ENCODE results near the gene DAPK1.

DAPK1 gene

DNA sequence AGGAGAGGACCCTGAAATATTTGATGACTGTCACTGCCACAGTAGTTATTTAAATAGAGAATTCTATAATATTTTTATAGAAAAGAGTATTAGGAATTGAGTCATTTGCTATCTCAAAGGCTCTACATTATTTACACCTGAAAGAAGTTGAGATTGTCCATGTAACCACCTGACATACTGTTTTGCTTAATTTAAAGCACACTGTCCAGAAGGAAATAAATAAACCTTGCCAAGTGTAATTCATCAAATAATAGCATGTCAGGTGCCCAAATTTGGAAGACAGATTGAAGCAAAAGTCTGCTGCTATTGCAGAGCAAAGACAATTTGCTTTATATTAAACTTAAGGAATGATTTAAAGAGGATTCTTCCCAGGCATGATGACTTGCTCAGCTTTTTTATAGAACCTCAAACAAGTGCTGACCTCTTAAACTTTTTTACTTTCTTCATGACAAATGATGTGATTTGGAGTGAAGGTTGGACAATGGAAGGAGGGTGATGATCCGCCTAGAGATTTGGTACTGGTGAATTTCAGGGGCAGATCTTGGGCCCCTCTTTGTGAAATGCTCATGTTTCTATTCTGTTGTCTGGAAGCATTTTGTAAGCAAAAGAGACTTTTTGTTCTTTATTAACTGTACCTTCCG, 65.0 kb downstream of the DAPK1 start:
- Histone ChIP-seq H3K36me3 (no peaks in the 10 kb centered on the region), H3K27ac (no peak overlapping the region), H3K27me3 (no peaks in the 10 kb centered on the region), H3K9ac (no peak overlapping the region), H3K4me1 (peaks cover 4% of the 10 kb centered on the region; the same call in 1 of the 2 replicates), H3K4me2 (no peak overlapping the region), H4K20me1 (no peaks in the 10 kb centered on the region), H3K4me3 (no peak overlapping the region), H3K9me3 (no peaks in the 10 kb centered on the region)
- no peak for TF ChIP-seq Cebpa-rat (IDR thresholded peaks at IDR 0.05)

DNA sequence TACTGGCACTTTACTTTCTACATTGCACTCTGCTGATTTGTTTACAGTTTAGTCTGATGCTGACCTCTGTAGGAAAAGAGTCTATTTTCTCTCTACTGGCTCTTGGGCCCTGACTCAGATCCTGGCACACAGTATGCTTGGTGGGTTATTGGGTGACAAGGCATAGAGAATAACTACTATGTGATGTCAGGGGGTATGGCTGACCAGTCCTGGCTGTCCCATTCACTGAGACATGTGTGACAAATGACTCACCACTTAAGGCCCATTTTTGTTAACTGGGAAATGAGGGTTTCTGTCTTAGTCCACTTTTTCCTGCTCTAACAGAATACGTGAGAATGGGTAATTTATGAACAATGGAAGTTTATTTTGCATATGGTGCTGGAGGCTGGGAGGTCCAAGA, 66.4 kb downstream of the DAPK1 start:
- Histone ChIP-seq H3K9me3 (no peaks in the 10 kb centered on the region), H4K20me1 (no peaks in the 10 kb centered on the region), H3K4me1 (no peaks in the 10 kb centered on the region), H3K4me2 (no peak overlapping the region), H3K9ac (no peak overlapping the region), H3K36me3 (no peaks in the 10 kb centered on the region), H3K27ac (no peak overlapping the region), H3K4me3 (no peak overlapping the region), H3K27me3 (no peaks in the 10 kb centered on the region)
- TF ChIP-seq Cebpa-rat (IDR thresholded peaks at IDR 0.05), result no peak

DNA sequence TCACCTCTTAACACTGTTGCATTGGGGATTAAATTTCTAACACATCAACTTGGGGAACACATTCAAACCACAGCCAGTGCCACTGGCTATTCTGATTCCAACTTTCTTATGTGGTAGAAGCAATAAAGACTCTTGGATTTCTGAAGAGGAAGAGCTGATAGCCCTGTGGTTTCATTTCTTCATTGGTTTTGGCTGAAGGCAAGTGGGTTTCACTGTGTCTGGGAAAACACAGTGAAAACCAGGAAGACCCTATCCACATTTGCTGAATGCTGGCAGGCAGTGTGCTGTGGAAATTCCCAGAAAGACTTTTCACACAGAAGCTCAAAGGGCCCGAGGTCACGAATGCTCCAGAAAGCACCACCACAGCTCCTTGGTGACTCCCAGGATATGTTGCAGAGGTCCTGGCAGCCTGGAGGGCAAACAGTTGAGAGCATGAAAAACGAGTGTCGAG, 67.1 kb downstream of the DAPK1 start:
- Histone ChIP-seq H3K4me3 (no peak overlapping the region), H3K36me3 (no peaks in the 10 kb centered on the region), H3K27me3 (no peaks in the 10 kb centered on the region), H3K4me2 (no peak overlapping the region), H3K27ac (no peak overlapping the region), H3K9me3 (no peaks in the 10 kb centered on the region), H3K4me1 (0 out of 2 replicates have a peak, but pooled peaks cover 4% of the 10 kb centered on the region), H4K20me1 (no peaks in the 10 kb centered on the region), H3K9ac (no peak overlapping the region)
- no peak for TF ChIP-seq Cebpa-rat (IDR thresholded peaks at IDR 0.05)

DNA sequence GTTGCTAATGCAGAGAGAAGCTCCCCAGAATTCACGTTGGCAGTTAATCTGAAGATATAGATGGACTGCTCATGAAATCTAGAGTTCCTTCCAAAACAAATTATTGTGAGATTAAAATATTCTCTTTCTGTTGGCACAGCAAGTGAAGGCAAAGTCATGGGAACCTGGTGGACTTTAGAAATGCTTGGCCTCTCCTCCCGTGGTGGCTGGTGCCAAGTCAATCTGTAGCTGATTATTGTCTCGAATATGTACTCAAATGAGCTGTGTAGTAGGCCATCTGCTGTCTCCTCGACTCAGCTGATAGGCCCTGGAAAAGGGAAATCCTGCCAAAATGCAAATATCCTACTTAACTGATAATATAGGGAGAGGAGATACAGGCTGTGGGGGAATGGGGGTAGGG, 69.3 kb downstream of the DAPK1 start:
- Histone ChIP-seq H3K9ac (no peak overlapping the region), H3K36me3 (no peaks in the 10 kb centered on the region), H3K27me3 (no peaks in the 10 kb centered on the region), H3K4me3 (no peak overlapping the region), H3K4me2 (no peak overlapping the region), H4K20me1 (no peaks in the 10 kb centered on the region), H3K9me3 (no peaks in the 10 kb centered on the region), H3K4me1 (0 out of 2 replicates have a peak, but pooled peaks cover 4% of the 10 kb centered on the region), H3K27ac (no peak overlapping the region)
- TF ChIP-seq Cebpa-rat (IDR thresholded peaks at IDR 0.05), result no peak

DNA sequence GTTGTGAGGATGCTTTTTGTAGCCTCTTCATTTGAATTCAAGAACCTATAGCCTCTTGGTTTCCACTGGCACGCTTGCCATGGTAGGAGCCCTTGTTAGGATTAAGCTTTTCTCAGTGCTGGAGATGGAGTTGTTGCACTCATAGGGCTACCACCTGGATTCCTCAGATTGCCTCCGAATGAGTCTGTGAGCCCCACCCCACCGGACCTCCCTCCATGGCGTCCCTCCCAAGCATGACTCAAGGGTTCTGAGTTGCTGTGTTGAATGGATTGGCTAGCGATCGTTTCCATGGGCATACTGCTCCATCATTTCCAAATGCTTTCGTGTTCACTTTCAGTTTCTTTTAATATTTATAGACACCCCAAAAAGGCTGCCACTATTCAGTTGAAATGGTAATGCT, 69.9 kb downstream of the DAPK1 start:
- H3K4me1 ChIP-seq, result 0 out of 2 replicates have a peak, but pooled peaks cover 4% of the 10 kb centered on the region
- no peak for TF ChIP-seq Cebpa-rat (IDR thresholded peaks at IDR 0.05)

GRCh38 chr9:87567983-87568382, 70.3 kb downstream of the DAPK1 start:
- Histone ChIP-seq H3K27ac (no peak overlapping the region), H3K4me1 (0 out of 2 replicates have a peak, but pooled peaks cover 4% of the 10 kb centered on the region), H3K9ac (no peak overlapping the region), H3K4me3 (no peak overlapping the region), H4K20me1 (no peaks in the 10 kb centered on the region), H3K4me2 (no peak overlapping the region), H3K9me3 (no peaks in the 10 kb centered on the region), H3K27me3 (no peaks in the 10 kb centered on the region), H3K36me3 (no peaks in the 10 kb centered on the region)
- TF ChIP-seq Cebpa-rat (IDR thresholded peaks at IDR 0.05), result no peak

More for the DNA sequence above, 69.9 kb downstream of the DAPK1 start:
- no peaks in the 10 kb centered on the region for H3K9me3 ChIP-seq
- H3K36me3 ChIP-seq, result no peaks in the 10 kb centered on the region
- no peak overlapping the region for H3K9ac ChIP-seq
- no peaks in the 10 kb centered on the region for H3K27me3 ChIP-seq
- H4K20me1 ChIP-seq, result no peaks in the 10 kb centered on the region
- H3K27ac ChIP-seq, result no peak overlapping the region
- H3K4me3 ChIP-seq, result no peak overlapping the region
- H3K4me2 ChIP-seq, result no peak overlapping the region

DNA sequence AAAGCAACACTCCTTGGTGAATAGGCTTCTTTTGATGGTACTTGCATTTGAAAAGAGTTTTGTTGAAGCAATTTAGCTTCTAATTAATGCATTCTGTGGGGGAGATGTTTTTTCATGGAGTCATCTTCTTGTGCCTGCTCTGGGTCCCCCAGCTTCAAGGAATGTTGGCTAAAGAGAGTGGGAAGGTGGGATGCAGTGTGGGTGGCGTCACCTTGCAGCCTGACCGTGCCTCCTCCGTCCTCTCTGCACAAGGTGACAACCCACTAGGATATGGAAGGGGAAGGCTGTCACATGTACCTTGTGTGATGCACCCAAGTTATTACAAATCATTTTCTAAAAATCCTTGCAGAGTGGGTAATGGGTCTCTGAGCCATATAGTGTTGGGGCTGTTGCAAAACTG, 70.7 kb downstream of the DAPK1 start:
- H4K20me1 ChIP-seq, result no peaks in the 10 kb centered on the region
- TF ChIP-seq Cebpa-rat (IDR thresholded peaks at IDR 0.05), result no peak
- no peak overlapping the region for H3K4me3 ChIP-seq
- H3K4me1 ChIP-seq, result 0 out of 2 replicates have a peak, but pooled peaks cover 4% of the 10 kb centered on the region
- no peak overlapping the region for H3K27ac ChIP-seq
- no peaks in the 10 kb centered on the region for H3K36me3 ChIP-seq
- H3K4me2 ChIP-seq, result no peak overlapping the region
- H3K27me3 ChIP-seq, result no peaks in the 10 kb centered on the region
- no peak overlapping the region for H3K9ac ChIP-seq
- H3K9me3 ChIP-seq, result no peaks in the 10 kb centered on the region

DNA sequence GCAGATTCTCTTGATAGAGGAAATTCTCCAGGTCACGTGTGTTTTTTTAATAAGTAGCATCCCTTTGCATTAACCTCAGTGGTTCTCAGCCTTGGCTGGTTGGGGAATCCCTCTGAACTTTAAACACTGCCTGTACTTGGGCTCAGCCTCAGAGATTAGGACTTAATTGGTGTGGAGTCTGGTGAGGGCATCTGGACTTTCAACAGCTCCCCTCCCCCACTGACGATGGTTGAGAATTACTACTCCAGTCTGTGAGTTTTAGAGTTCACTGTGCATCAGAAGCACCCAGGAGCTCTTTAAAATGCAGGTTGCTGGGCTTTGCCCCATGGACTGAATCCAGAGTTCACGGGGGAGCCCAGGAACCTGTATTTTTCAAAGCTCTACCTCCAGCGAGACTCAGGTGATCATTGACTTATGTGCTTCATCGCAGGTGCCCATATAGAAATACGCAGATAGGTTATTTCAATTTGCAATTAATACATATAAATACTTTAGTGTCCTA, 71.4 kb downstream of the DAPK1 start:
- no peaks in the 10 kb centered on the region for H4K20me1 ChIP-seq

DNA sequence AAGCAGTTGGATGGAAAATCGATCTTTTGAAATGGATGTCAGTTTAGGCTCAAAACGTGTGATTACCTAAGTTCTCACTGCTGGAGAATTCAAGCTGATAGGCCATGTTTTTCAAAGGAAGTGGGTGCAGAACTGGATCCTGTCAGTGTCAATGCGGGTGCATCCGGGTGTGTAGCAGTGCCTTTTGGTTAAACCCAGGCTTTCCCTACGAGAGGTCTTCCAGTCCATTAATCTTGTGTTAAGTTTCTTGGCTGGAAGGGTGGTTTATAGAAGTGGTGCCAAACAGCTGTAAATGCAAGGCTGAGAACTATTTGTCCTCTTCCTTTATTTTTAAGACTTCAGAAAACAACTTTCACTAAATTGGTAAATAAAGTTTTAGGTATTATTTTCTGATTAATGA, 71.9 kb downstream of the DAPK1 start:
- Histone ChIP-seq H3K36me3 (no peaks in the 10 kb centered on the region), H3K9me3 (no peaks in the 10 kb centered on the region), H4K20me1 (no peaks in the 10 kb centered on the region), H3K27ac (no peak overlapping the region), H3K9ac (no peak overlapping the region), H3K4me1 (0 out of 2 replicates have a peak, but pooled peaks cover 4% of the 10 kb centered on the region), H3K4me3 (no peak overlapping the region), H3K4me2 (no peak overlapping the region), H3K27me3 (no peaks in the 10 kb centered on the region)
- TF ChIP-seq Cebpa-rat (IDR thresholded peaks at IDR 0.05), result no peak

More for the DNA sequence above, 71.4 kb downstream of the DAPK1 start:
- TF ChIP-seq Cebpa-rat (IDR thresholded peaks at IDR 0.05), result no peak
- H3K4me3 ChIP-seq, result no peak overlapping the region
- no peaks in the 10 kb centered on the region for H3K36me3 ChIP-seq
- no peaks in the 10 kb centered on the region for H3K9me3 ChIP-seq
- no peak overlapping the region for H3K4me2 ChIP-seq
- H3K9ac ChIP-seq, result no peak overlapping the region
- no peaks in the 10 kb centered on the region for H3K27me3 ChIP-seq
- H3K27ac ChIP-seq, result no peak overlapping the region
- 0 out of 2 replicates have a peak, but pooled peaks cover 4% of the 10 kb centered on the region for H3K4me1 ChIP-seq

DNA sequence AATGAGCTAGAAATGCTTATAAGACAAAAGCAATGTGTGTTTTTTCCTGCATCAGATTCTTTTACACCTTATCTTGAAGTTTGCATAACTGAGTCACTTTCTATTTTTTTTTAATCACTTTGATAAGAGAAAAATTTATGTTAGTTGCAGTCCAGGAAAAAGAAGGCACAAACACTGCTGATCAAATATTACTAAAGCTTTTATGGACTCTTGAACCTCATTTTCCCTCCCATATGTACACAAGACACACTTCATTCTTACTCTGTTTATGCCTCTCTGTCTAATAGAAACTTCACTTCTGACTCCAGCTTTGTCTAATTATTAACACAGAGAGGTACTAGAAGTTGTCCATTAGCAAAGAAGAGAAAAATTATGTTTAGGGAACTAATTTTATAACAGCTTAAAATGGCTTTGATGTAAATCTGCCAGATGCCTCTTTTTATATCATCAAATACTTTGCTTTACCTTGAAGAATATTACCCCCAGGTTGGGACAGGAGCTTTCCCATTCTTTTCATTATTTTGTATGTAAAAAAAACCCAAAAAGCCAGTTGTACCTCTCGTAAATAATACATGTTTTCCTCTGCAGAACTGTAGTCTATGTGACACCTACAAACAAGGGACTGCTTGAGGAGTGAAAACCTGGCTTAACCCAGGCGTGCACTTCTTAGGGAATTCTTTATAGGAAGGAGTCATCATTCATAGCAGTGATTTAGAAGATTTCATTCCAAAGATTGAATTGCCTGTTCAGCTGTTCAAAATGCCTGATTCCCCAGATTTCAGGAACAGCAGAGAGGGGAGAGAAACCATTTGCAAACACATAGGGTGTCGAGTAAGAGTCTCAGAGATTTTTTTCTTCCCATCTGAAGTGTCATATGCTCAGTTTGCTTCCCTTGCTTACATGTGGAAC, 72.6 kb downstream of the DAPK1 start:
- Histone ChIP-seq H3K27me3 (no peaks in the 10 kb centered on the region), H3K27ac (no peak overlapping the region), H3K9me3 (no peaks in the 10 kb centered on the region), H3K4me3 (no peak overlapping the region), H3K4me2 (no peak overlapping the region), H3K9ac (no peak overlapping the region), H3K36me3 (no peaks in the 10 kb centered on the region), H4K20me1 (no peaks in the 10 kb centered on the region), H3K4me1 (0 out of 2 replicates have a peak, but pooled peaks cover 4% of the 10 kb centered on the region)
- TF ChIP-seq Cebpa-rat (IDR thresholded peaks at IDR 0.05), result no peak

Data from BLaER1 (cell line).